Effector CD4-positive, alpha-beta T cell (primary cell): ENCODE measurements around the gene PPM1F.
"Not testable (repeated sequence)": the region's sequence is repeated elsewhere in the genome, so short reads cannot be mapped to it uniquely, and the experiment has no call there.

Experiments
- DNase-seq: peaks from one replicate; pipeline ENCODE4 v3.0.0-alpha.2; 2020

Gene PPM1F

GRCh38 chr22:21883930-21884329 is 68.7 kb downstream of the PPM1F start:
- DNase-seq, result not testable (repeated sequence)

- not testable (repeated sequence) for DNase-seq
Measured at GRCh38 chr22:21882754-21883333, 69.8 kb downstream of the PPM1F start.

GRCh38 chr22:21881841-21882753 is 70.6 kb downstream of the PPM1F start:
- no peak for DNase-seq

GRCh38 chr22:21876486-21877176 is 76.0 kb downstream of the PPM1F start:
- no peak for DNase-seq

- DNase-seq, result not testable (repeated sequence)
Measured at GRCh38 chr22:21874953-21875352, 77.7 kb downstream of the PPM1F start.

- DNase-seq, result no peak
Measured at GRCh38 chr22:21873619-21874018, 79.0 kb downstream of the PPM1F start.

GRCh38 chr22:21872741-21873140 is 79.9 kb downstream of the PPM1F start:
- not testable (repeated sequence) for DNase-seq
